Ecto neural progenitor cell (in vitro differentiated cells): Measurements from ENCODE around the gene ANKRD26.
"Not testable (repeated sequence)": the region's sequence is repeated elsewhere in the genome, so short reads cannot be mapped to it uniquely, and the experiment has no call there.

Source experiments
- DNase-seq: peaks from one replicate; pipeline ENCODE4 v3.0.0-alpha.2; 2018; ENCODE audit warnings: low spot score

ANKRD26 gene

GRCh38 chr10:27099916-27100812 lies at the start of gene ANKRD26:
ANKRD26 (minus strand) TSS chr10:27100494; CDS start chr10:27100326, 168 bp downstream.
- DNase-seq, result peak; percentile 98

- no peak for DNase-seq
These were observed 47.4 kb upstream of the ANKRD26 start for GRCh38 chr10:27147701-27148100.

GRCh38 chr10:27145937-27146336 lies 45.6 kb upstream of the ANKRD26 start:
- no peak for DNase-seq

GRCh38 chr10:27143686-27144085 lies 43.4 kb upstream of the ANKRD26 start:
- DNase-seq, result no peak

GRCh38 chr10:27138277-27138676 lies 38.0 kb upstream of the ANKRD26 start:
- no peak for DNase-seq

GRCh38 chr10:27134371-27134770 lies 34.1 kb upstream of the ANKRD26 start:
- DNase-seq, result no peak

- no peak for DNase-seq
These were observed 7.9 kb upstream of the ANKRD26 start for GRCh38 chr10:27108165-27108564.

- DNase-seq, result no peak
These were observed 4.6 kb upstream of the ANKRD26 start for GRCh38 chr10:27104919-27105318.

- no peak for DNase-seq
These were observed 586 bp upstream of the ANKRD26 start for GRCh38 chr10:27100813-27101347.

- no peak for DNase-seq
These were observed 846 bp downstream of the ANKRD26 start for GRCh38 chr10:27099448-27099847.

GRCh38 chr10:27088119-27089044 lies 11.9 kb downstream of the ANKRD26 start:
- DNase-seq, result no peak

GRCh38 chr10:27072436-27073114 lies 27.7 kb downstream of the ANKRD26 start:
- DNase-seq, result peak; percentile 45

GRCh38 chr10:27068217-27068891 lies 31.9 kb downstream of the ANKRD26 start:
- DNase-seq, result no peak

- DNase-seq, result no peak
These were observed 35.2 kb downstream of the ANKRD26 start for GRCh38 chr10:27065084-27065483.

- DNase-seq, result no peak
These were observed 47.6 kb downstream of the ANKRD26 start for GRCh38 chr10:27052656-27053055.

- DNase-seq, result not testable (repeated sequence)
These were observed 55.0 kb downstream of the ANKRD26 start for GRCh38 chr10:27045247-27045646.

- DNase-seq, result no peak
These were observed 59.1 kb downstream of the ANKRD26 start for GRCh38 chr10:27041196-27041595.

- no peak for DNase-seq
These were observed 62.1 kb downstream of the ANKRD26 start for GRCh38 chr10:27038168-27038567.

- DNase-seq, result no peak
These were observed 65.1 kb downstream of the ANKRD26 start for GRCh38 chr10:27035163-27035562.

- DNase-seq, result no peak
These were observed 70.2 kb downstream of the ANKRD26 start for GRCh38 chr10:27030060-27030459.

GRCh38 chr10:27022048-27022447 lies 78.2 kb downstream of the ANKRD26 start:
- no peak for DNase-seq
